Measurements from ENCODE around the gene LRRC70.

LRRC70 gene

GRCh38 chr5:62592558-62592957 lies 13.9 kb downstream of the LRRC70 start:
- Histone ChIP-seq H3K27ac (replicated peaks) (peak overlapping the region; percentile 56), H3K4me3 (replicated peaks; ENCODE audit: insufficient read depth, low read length) (no peak overlapping the region), H3K27me3 (ENCODE audit: insufficient read depth, poor library complexity, severe bottlenecking) (no peaks in the 10 kb centered on the region)
- TF ChIP-seq POLR2AphosphoS5 (IDR thresholded peaks at IDR 0.05; ENCODE audit: low read depth) (no peak), SPI1 (IDR thresholded peaks at IDR 0.05; ENCODE audit: borderline replicate concordance, low read depth) (peak; percentile 58; the same call in 1 of the 2 replicates), CTCF (IDR thresholded peaks at IDR 0.05; ENCODE audit: insufficient read depth, low read length) (no peak)
- peak; percentile 22 to 62 for DNase-seq (ENCODE audit: low read depth in 1 of 2, low spot score in 1 of 2)

- no peaks in the 10 kb centered on the region for H3K27me3 ChIP-seq (ENCODE audit: insufficient read depth, poor library complexity, severe bottlenecking)
- no peak for TF ChIP-seq POLR2AphosphoS5 (IDR thresholded peaks at IDR 0.05; ENCODE audit: low read depth)
- no peak for TF ChIP-seq CTCF (IDR thresholded peaks at IDR 0.05; ENCODE audit: insufficient read depth, low read length)
- TF ChIP-seq REST (IDR thresholded peaks at IDR 0.05; ENCODE audit: insufficient replicate concordance, low read depth): no peak
- no peak for TF ChIP-seq SPI1 (IDR thresholded peaks at IDR 0.05; ENCODE audit: borderline replicate concordance, low read depth)
- TF ChIP-seq GABPA (IDR thresholded peaks at IDR 0.05; ENCODE audit: low read depth): no peak
- H3K4me3 ChIP-seq (replicated peaks; ENCODE audit: insufficient read depth, low read length): no peak overlapping the region
- no peak for DNase-seq (ENCODE audit: low read depth in 1 of 2, low spot score in 1 of 2)
- H3K27ac ChIP-seq (replicated peaks): peak overlapping the region; percentile 56
These were observed 14.7 kb downstream of the LRRC70 start for GRCh38 chr5:62593331-62593730.

- DNase-seq (ENCODE audit: low read depth in 1 of 2, low spot score in 1 of 2): no peak
- TF ChIP-seq GABPA (IDR thresholded peaks at IDR 0.05; ENCODE audit: low read depth) (no peak), CTCF (IDR thresholded peaks at IDR 0.05; ENCODE audit: insufficient read depth, low read length) (no peak), REST (IDR thresholded peaks at IDR 0.05; ENCODE audit: insufficient replicate concordance, low read depth) (no peak), POLR2AphosphoS5 (IDR thresholded peaks at IDR 0.05; ENCODE audit: low read depth) (no peak), SPI1 (IDR thresholded peaks at IDR 0.05; ENCODE audit: borderline replicate concordance, low read depth) (no peak)
- no peak overlapping the region for H3K27ac ChIP-seq (replicated peaks)
- no peaks in the 10 kb centered on the region for H3K27me3 ChIP-seq (ENCODE audit: insufficient read depth, poor library complexity, severe bottlenecking)
- H3K4me3 ChIP-seq (replicated peaks; ENCODE audit: insufficient read depth, low read length): no peak overlapping the region
These were observed 15.9 kb downstream of the LRRC70 start for GRCh38 chr5:62594364-62594984.

- no peak for TF ChIP-seq SPI1 (IDR thresholded peaks at IDR 0.05; ENCODE audit: borderline replicate concordance, low read depth)
- TF ChIP-seq GABPA (IDR thresholded peaks at IDR 0.05; ENCODE audit: low read depth): no peak
- no peak for TF ChIP-seq CTCF (IDR thresholded peaks at IDR 0.05; ENCODE audit: insufficient read depth, low read length)
- TF ChIP-seq POLR2AphosphoS5 (IDR thresholded peaks at IDR 0.05; ENCODE audit: low read depth): no peak
- no peak for TF ChIP-seq REST (IDR thresholded peaks at IDR 0.05; ENCODE audit: insufficient replicate concordance, low read depth)
- no peak for DNase-seq (ENCODE audit: low read depth in 1 of 2, low spot score in 1 of 2)
- no peak overlapping the region for H3K27ac ChIP-seq (replicated peaks)
- H3K27me3 ChIP-seq (ENCODE audit: insufficient read depth, poor library complexity, severe bottlenecking): no peaks in the 10 kb centered on the region
- no peak overlapping the region for H3K4me3 ChIP-seq (replicated peaks; ENCODE audit: insufficient read depth, low read length)
These were observed 17.5 kb downstream of the LRRC70 start for GRCh38 chr5:62596096-62596495.
